K562 (cell line): ENCODE data around the gene ITSN1. TPM values are rescaled to one million over a fixed set of nuclear protein-coding genes. Genes with fewer than 3 reads are reported as not detected.

Source experiments
- MCM5 ChIP-seq: fragments of 450-650 bp; IDR thresholded peaks from 2 replicates; pipeline ENCODE4 v1.6.1; 2016; ENCODE audit warnings: low read depth
- NFE2 ChIP-seq: IDR thresholded peaks from 2 replicates; pipeline ENCODE4 v1.6.1; 2014; ENCODE audit warnings: antibody characterized with exemption, low read depth
- NR0B1 ChIP-seq: fragments of 450-650 bp; IDR thresholded peaks from one replicate; pipeline ENCODE4 v1.6.1; 2018; ENCODE audit warnings: mild to moderate bottlenecking, moderate library complexity; ENCODE audit not compliant: partially characterized antibody
- PHF8 ChIP-seq: fragments of 200-600 bp; sonication (generic); IDR thresholded peaks from 2 replicates; pipeline ENCODE4 v1.6.1; 2012; ENCODE audit warnings: mixed run types, mild to moderate bottlenecking, inconsistent platforms, low read length, moderate library complexity, borderline replicate concordance
- POLR3A ChIP-seq: IDR thresholded peaks from 2 replicates; pipeline ENCODE4 v1.6.1; 2011; ENCODE audit warnings: borderline replicate concordance, mild to moderate bottlenecking, moderate library complexity; ENCODE audit not compliant: insufficient read length, insufficient read depth; ENCODE audit errors: extremely low read depth
- POLR3G ChIP-seq: IDR thresholded peaks from 2 replicates; pipeline ENCODE4 v1.6.1; 2011; ENCODE audit not compliant: insufficient read length, insufficient replicate concordance; ENCODE audit errors: extremely low read depth
- RBM22 ChIP-seq: fragments of 200-400 bp; formaldehyde crosslinking; IDR thresholded peaks from 2 replicates; pipeline ENCODE4 v1.6.1; 2018; ENCODE audit warnings: low read length, low read depth; ENCODE audit not compliant: poor library complexity, severe bottlenecking
- ZNF324 ChIP-seq: fragments of 250-450 bp; sonication (Bioruptor Pico); IDR thresholded peaks from 2 replicates; pipeline ENCODE4 v1.4.0; 2020; ENCODE audit warnings: mild to moderate bottlenecking
- ZNF57 ChIP-seq: fragments of 450-650 bp; formaldehyde crosslinking; IDR thresholded peaks from 2 replicates; pipeline ENCODE4 v1.4.0; 2020; ENCODE audit warnings: mild to moderate bottlenecking, moderate library complexity
- polyA plus RNA-seq, 8 experiments: library from polyadenylated mRNA; depleted of rRNA in 4 of 8; stranded (reverse) in 5 of 8; unstranded in 3 of 8; fragments of >200 nt; fragmentation: Nextera tagmentation in 2 of 8; fragmentation: Illumina TruSeq in 1 of 8; extraction: Ambion mirVana in 2 of 8; extraction: Trizol in 1 of 8; gene quantifications; 2 replicates each; pipeline versions ENCODE4 v1.2.1 to v1.2.3, GENCODE V29; 2011 to 2014; ENCODE audit warnings: inconsistent platforms in 1 of 8, missing spikeins in 1 of 8
- total RNA-seq, 7 experiments: library from RNA; depleted of rRNA in 6 of 7; stranded (reverse); fragments of >200 nt in 6 of 7; fragmentation: Illumina TruSeq in 2 of 7; extraction: Trizol in 2 of 7; gene quantifications; 2 replicates each; pipeline versions ENCODE4 v1.2.1 to v1.2.3, GENCODE V29; 2011 to 2021; ENCODE audit warnings: low replicate concordance in 1 of 7
- TF ChIP-seq, protein P1 (sequence below): sonication (generic); formaldehyde crosslinking; IDR thresholded peaks from 2 replicates; pipeline ENCODE4 v1.8.1; 2023; ENCODE audit warnings: missing genetic modification reagents, mild to moderate bottlenecking, borderline replicate concordance

ITSN1 gene
- total and polyA plus RNA-seq, 9 of the 15 experiments (the other 6 are each of a cell fraction or from before 2014, with no cell fraction given): 1.1 to 12.6 (median 4.8) TPM

DNA sequence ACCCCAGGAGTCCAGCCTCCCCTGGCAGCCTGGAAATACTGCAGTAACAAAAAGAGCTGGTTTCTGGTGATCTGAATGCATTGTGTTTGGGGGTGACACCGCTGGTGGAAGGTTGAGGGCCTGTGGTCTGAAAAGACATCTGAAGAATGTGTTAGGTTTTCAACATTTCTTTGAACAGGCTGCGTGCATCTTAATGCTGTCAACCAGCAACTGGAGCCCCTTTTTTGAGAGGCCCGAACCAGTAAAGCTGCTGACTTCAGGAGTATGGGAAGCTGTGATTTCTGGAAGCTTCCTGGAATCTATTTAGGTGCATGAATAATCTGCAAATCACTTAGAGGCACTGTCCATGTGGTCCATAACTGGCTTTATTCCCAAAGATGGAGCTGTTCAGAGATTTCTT, 256.3 kb downstream of the ITSN1 start (continued):
- TF ChIP-seq POLR3A (no peak), POLR3G (no peak), PHF8 (no peak), ZNF324 (CRISPR knock-in tag) (no peak), NR0B1 (no peak), MCM5 (no peak), ZNF57 (CRISPR knock-in tag) (no peak), RBM22 (no peak), NFE2 (no peak)
- TF ChIP-seq, protein P1, sequence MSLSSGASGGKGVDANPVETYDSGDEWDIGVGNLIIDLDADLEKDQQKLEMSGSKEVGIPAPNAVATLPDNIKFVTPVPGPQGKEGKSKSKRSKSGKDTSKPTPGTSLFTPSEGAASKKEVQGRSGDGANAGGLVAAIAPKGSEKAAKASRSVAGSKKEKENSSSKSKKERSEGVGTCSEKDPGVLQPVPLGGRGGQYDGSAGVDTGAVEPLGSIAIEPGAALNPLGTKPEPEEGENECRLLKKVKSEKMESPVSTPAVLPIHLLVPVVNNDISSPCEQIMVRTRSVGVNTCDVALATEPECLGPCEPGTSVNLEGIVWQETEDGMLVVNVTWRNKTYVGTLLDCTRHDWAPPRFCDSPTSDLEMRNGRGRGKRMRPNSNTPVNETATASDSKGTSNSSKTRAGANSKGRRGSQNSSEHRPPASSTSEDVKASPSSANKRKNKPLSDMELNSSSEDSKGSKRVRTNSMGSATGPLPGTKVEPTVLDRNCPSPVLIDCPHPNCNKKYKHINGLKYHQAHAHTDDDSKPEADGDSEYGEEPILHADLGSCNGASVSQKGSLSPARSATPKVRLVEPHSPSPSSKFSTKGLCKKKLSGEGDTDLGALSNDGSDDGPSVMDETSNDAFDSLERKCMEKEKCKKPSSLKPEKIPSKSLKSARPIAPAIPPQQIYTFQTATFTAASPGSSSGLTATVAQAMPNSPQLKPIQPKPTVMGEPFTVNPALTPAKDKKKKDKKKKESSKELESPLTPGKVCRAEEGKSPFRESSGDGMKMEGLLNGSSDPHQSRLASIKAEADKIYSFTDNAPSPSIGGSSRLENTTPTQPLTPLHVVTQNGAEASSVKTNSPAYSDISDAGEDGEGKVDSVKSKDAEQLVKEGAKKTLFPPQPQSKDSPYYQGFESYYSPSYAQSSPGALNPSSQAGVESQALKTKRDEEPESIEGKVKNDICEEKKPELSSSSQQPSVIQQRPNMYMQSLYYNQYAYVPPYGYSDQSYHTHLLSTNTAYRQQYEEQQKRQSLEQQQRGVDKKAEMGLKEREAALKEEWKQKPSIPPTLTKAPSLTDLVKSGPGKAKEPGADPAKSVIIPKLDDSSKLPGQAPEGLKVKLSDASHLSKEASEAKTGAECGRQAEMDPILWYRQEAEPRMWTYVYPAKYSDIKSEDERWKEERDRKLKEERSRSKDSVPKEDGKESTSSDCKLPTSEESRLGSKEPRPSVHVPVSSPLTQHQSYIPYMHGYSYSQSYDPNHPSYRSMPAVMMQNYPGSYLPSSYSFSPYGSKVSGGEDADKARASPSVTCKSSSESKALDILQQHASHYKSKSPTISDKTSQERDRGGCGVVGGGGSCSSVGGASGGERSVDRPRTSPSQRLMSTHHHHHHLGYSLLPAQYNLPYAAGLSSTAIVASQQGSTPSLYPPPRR (CRISPR knock-in tag): no peak
